HCEC 1CT (cell line): ENCODE data around the gene ZNF622.
A peak's percentile ranks its signal among the peaks of the same experiment; 100 is the strongest.

Source experiments
- DNase-seq: peaks from one replicate; pipeline ENCODE4 v3.0.0-alpha.2; 2017

ZNF622 gene

GRCh38 chr5:16428359-16428758, 37.2 kb downstream of the ZNF622 start:
- DNase-seq, result no peak

- no peak for DNase-seq
Measured at GRCh38 chr5:16427587-16427986, 38.0 kb downstream of the ZNF622 start.

GRCh38 chr5:16418471-16418922, 47.1 kb downstream of the ZNF622 start:
- DNase-seq, result no peak

- DNase-seq, result no peak
Measured at GRCh38 chr5:16417398-16418074, 48.1 kb downstream of the ZNF622 start.

GRCh38 chr5:16414861-16415260, 50.7 kb downstream of the ZNF622 start:
- no peak for DNase-seq

- peak; percentile 13 for DNase-seq
Measured at GRCh38 chr5:16413166-16413860, 52.3 kb downstream of the ZNF622 start.

- DNase-seq, result no peak
Measured at GRCh38 chr5:16412556-16412955, 53.0 kb downstream of the ZNF622 start.

- peak; percentile 67 for DNase-seq
Measured at GRCh38 chr5:16411741-16412455, 53.7 kb downstream of the ZNF622 start.

- no peak for DNase-seq
Measured at GRCh38 chr5:16411235-16411634, 54.4 kb downstream of the ZNF622 start.

- DNase-seq, result no peak
Measured at GRCh38 chr5:16410338-16410737, 55.3 kb downstream of the ZNF622 start.

GRCh38 chr5:16406630-16407029, 59.0 kb downstream of the ZNF622 start:
- DNase-seq, result no peak

GRCh38 chr5:16406023-16406422, 59.6 kb downstream of the ZNF622 start:
- no peak for DNase-seq
